Erythroblast (primary cell): ENCODE results near the gene OVCH2.

Source experiments
- GATA1 ChIP-seq: IDR thresholded peaks from 2 replicates; pipeline ENCODE4 v1.6.1; 2011; ENCODE audit warnings: low read depth, mild to moderate bottlenecking, control low read depth, low read length, moderate library complexity
- POLR2A ChIP-seq: IDR thresholded peaks from 2 replicates; pipeline ENCODE4 v1.6.1; 2011; ENCODE audit warnings: mild to moderate bottlenecking, low read length

DNA sequence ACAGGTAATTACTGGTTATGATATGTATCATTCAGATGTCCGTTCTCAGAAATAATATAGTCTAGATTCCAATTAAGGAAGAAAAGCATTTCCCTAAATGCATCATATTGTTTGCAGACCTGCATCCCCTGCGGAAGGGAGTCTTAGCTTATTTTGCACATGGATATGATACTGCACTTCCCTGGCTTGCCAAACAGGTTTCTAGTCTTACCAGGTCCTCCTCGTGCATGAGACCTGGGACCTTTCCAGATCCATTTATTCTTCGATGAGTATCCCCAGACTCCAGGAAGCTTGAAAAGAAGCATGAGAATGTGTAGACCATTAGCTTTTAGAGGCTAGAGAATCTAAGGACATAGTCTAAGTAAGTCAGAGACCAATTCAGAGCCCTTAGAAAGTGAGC, 63.5 kb downstream of the OVCH2 start:
- TF ChIP-seq POLR2A (no peak), GATA1 (no peak)
